Left colon (tissue), 2 donors: ENCODE measurements around the gene U2AF1L4. TPM values are rescaled to one million over a fixed set of nuclear protein-coding genes. Genes with fewer than 3 reads are reported as not detected.
"Not testable (repeated sequence)": the region's sequence is repeated elsewhere in the genome, so short reads cannot be mapped to it uniquely, and the experiment has no call there.

ENCODE experiments used
- ATAC-seq: fragments of 200-7000 bp; cut with Tn5 transposase; one replicate; pipeline ENCODE4 v1.9.1; 2020; ENCODE audit warnings: mild to moderate bottlenecking, moderate library complexity
- DNase-seq, 2 donors: peaks; one replicate each; pipeline ENCODE4 v3.0.0-alpha.2; 2020
- intact Hi-C, 2 donors: fragments of 100-400 bp; cut with DNase I in 1 of 2; cut with micrococcal nuclease in 1 of 2; formaldehyde crosslinking; loops; one replicate each; pipeline versions ENCODE4 v1.11.2 to v1.14.0; 2022; cut with DNase I, micrococcal nuclease
- total RNA-seq, 2 donors: library from RNA; stranded (reverse); fragmentation: NEBNext Ultra II Directional; extraction: Animal tissue kit (Norgen Biotek cat#: 25700); gene quantifications; one replicate each; pipeline ENCODE4 v1.2.1, GENCODE V29; 2021
- donor health status: DM: no; HTN: no; CAD: no.
- donor health status: DM: yes; HTN: yes; CAD: no.

Gene U2AF1L4
- total RNA-seq, 2 donors from 2014 or later: 14.5 to 17.3 TPM

GRCh38 chr19:35733180-35734125 is 11.8 kb downstream of the U2AF1L4 start:
- intact Hi-C loops: no loop called here
- DNase-seq (no peak), ATAC-seq (no peak)

- ATAC-seq: no peak
- intact Hi-C loops: no loop called here
- DNase-seq: no peak
Measured at GRCh38 chr19:35732540-35733179, 12.6 kb downstream of the U2AF1L4 start.

GRCh38 chr19:35731779-35732405 is 13.3 kb downstream of the U2AF1L4 start:
- DNase-seq: no peak
- intact Hi-C loops: no loop called here
- ATAC-seq: no peak

GRCh38 chr19:35731353-35731752 is 13.9 kb downstream of the U2AF1L4 start:
- ATAC-seq (peak; percentile 18), DNase-seq (no peak)
- intact Hi-C loops: no loop called here

GRCh38 chr19:35730326-35730725 is 14.9 kb downstream of the U2AF1L4 start:
- intact Hi-C loops: no loop called here
- ATAC-seq (no peak), DNase-seq (no peak)

GRCh38 chr19:35729763-35730162 is 15.5 kb downstream of the U2AF1L4 start:
- ATAC-seq (no peak), DNase-seq (no peak)
- intact Hi-C loops: no loop called here

GRCh38 chr19:35729021-35729420 is 16.2 kb downstream of the U2AF1L4 start:
- intact Hi-C loops: no loop called here
- no peak for DNase-seq
- no peak for ATAC-seq

GRCh38 chr19:35727956-35728706 is 17.1 kb downstream of the U2AF1L4 start:
- intact Hi-C loops: no loop called here
- DNase-seq (no peak), ATAC-seq (no peak)

- intact Hi-C loops: no loop called here
- no peak for ATAC-seq
Measured at GRCh38 chr19:35727053-35727955, 17.9 kb downstream of the U2AF1L4 start.

GRCh38 chr19:35725216-35725861 is 19.9 kb downstream of the U2AF1L4 start:
- intact Hi-C loops: no loop called here
- no peak for DNase-seq
- no peak for ATAC-seq

More at GRCh38 chr19:35727053-35727955, 17.9 kb downstream of the U2AF1L4 start:
- DNase-seq: no peak

GRCh38 chr19:35724560-35724959 is 20.7 kb downstream of the U2AF1L4 start:
- intact Hi-C loops: no loop called here
- ATAC-seq (no peak), DNase-seq (no peak)

- intact Hi-C loops, ATAC-seq, DNase-seq: not testable (repeated sequence)
Measured at GRCh38 chr19:35724132-35724531, 21.1 kb downstream of the U2AF1L4 start.

- ATAC-seq (no peak), DNase-seq (no peak)
- intact Hi-C loops: no loop called here
Measured at GRCh38 chr19:35723671-35724070, 21.5 kb downstream of the U2AF1L4 start.

GRCh38 chr19:35722897-35723296 is 22.3 kb downstream of the U2AF1L4 start:
- intact Hi-C loops: no loop called here

GRCh38 chr19:35722461-35722860 is 22.8 kb downstream of the U2AF1L4 start:
- ATAC-seq (no peak), DNase-seq (no peak)
- intact Hi-C loops: no loop called here

More at GRCh38 chr19:35722897-35723296, 22.3 kb downstream of the U2AF1L4 start:
- no peak for DNase-seq
- ATAC-seq: no peak

GRCh38 chr19:35721374-35721773 is 23.8 kb downstream of the U2AF1L4 start:
- ATAC-seq: no peak
- intact Hi-C loops: no loop called here
- DNase-seq: no peak

GRCh38 chr19:35720648-35721047 is 24.6 kb downstream of the U2AF1L4 start:
- DNase-seq (no peak), ATAC-seq (no peak)
- intact Hi-C loops: no loop called here

- no peak for ATAC-seq
- DNase-seq: no peak
- intact Hi-C loops: no loop called here
Measured at GRCh38 chr19:35720163-35720524, 25.1 kb downstream of the U2AF1L4 start.
